Measurements from ENCODE around the gene RCCD1.
"Not testable (repeated sequence)": the region's sequence is repeated elsewhere in the genome, so short reads cannot be mapped to it uniquely, and the experiment has no call there.

RCCD1 gene, protein sequence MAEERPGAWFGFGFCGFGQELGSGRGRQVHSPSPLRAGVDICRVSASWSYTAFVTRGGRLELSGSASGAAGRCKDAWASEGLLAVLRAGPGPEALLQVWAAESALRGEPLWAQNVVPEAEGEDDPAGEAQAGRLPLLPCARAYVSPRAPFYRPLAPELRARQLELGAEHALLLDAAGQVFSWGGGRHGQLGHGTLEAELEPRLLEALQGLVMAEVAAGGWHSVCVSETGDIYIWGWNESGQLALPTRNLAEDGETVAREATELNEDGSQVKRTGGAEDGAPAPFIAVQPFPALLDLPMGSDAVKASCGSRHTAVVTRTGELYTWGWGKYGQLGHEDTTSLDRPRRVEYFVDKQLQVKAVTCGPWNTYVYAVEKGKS

DNA sequence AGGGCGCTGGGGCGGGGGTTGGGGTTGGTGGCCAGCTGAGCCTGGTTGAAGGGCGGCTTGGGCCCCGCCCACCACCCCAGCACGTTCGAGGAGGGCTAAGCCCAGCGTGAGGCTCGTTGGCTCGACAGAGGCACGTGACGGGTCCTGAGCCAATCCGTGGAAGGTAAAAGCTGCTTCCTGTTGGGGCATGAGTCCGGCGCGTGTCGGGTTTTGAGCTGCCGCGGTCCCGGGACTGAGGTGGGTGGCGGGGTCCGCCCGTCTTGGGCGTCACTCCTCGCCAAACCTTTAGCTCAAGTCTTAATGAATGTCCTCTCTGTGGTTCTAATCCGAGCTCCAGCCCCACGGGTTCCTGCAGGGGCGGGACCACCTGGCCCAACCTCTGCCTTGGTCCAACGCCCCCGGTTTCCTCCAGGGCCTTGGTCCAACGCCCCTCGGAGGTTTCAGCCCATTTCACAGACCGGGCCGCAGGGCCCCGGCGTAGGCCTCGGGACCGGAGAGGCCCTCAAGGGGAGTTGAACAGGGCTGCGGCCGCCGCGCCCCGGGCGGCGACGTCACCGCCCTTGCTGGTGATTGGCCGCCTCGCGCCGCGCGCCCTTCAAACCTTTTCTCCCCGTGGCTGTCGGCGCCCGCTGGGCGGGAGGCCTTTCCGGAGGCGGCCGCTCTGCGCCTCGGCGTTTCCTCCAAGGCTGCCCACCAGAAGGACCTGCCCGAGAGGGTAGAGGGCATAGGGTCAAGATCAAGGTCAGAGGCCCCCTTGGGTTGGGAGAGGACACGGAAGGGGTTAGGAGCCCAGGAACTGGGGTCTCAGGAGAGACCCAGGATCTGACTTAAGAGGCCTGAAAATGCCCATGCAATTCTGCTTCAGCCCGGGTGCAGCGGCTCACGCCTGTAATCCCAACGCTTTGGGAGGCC lies at the start of gene RCCD1:
RCCD1 (plus strand) TSS at position 173 of the 912 bp plus-strand sequence. CDS start 1,851 bp downstream, outside the sequence.
- H3K4me3 ChIP-seq (ENCODE audit: low read depth, low read length) = peak within 1 kb of the TSS; percentile 78
- H3K27me3 ChIP-seq (ENCODE audit: control insufficient read depth, insufficient read depth, low read length) = peaks cover 6% of the 10 kb centered on the region; the same call in 1 of the 2 replicates
- no peaks in the 10 kb centered on the region for H3K9me3 ChIP-seq (ENCODE audit: control insufficient read depth, insufficient read depth, low read depth, low read length)
- H3K4me1 ChIP-seq (ENCODE audit: control insufficient read depth, insufficient read depth, low read length) = peaks cover 14% of the 10 kb centered on the region
- peak within 1 kb of the TSS; percentile 97 for H3K27ac ChIP-seq (ENCODE audit: low read depth, low read length)
- peaks cover 42% of the 10 kb centered on the region for H3K36me3 ChIP-seq (ENCODE audit: control insufficient read depth, insufficient read depth, low read length)
- H3K9ac ChIP-seq (ENCODE audit: low read length) = peak within 1 kb of the TSS; percentile 93

DNA sequence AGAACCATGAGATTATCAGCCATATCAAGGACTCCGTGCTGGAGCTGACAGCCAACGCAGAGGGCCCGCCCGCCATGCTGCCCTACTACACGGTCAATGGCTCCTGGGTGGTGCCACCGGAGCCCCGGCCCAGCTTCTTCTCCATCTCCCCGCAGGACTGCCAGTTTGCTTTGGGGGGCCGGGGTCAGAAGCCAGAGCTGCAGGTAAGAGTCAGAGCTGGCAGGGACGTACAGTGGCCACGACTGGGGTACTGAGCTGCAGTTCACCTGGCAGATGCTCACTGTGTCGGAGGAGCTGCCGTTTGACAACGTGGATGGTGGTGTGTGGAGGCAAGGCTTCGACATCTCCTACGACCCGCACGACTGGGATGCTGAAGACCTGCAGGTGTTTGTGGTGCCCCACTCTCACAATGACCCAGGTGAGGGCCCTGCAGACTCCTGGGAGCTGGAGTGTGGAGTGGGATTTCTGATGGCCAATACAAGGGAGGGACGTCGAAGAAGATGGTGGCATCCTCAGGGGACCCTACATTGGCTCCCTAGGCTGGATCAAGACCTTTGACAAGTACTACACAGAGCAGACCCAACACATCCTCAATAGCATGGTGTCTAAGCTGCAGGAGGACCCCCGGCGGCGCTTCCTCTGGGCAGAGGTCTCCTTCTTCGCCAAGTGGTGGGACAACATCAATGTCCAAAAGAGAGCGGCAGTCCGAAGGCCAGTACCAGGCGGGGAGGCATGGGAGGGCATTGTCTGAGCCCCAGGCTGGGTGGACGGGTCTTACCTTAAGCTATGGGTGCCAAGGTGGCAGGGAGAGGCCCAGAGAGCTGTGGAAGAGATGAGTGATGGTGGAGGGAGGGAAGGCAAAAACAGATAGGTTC lies 49.1 kb upstream of the RCCD1 start:
- no peak overlapping the region for H3K9ac ChIP-seq (ENCODE audit: low read length)
- H3K4me1 ChIP-seq (ENCODE audit: control insufficient read depth, insufficient read depth, low read length) = peaks cover 12% of the 10 kb centered on the region
- no peak overlapping the region for H3K4me3 ChIP-seq (ENCODE audit: low read depth, low read length)
- no peak overlapping the region for H3K27ac ChIP-seq (ENCODE audit: low read depth, low read length)
- H3K36me3 ChIP-seq (ENCODE audit: control insufficient read depth, insufficient read depth, low read length) = peaks cover 37% of the 10 kb centered on the region
- H3K27me3 ChIP-seq (ENCODE audit: control insufficient read depth, insufficient read depth, low read length) = peaks cover 10% of the 10 kb centered on the region
- H3K9me3 ChIP-seq (ENCODE audit: control insufficient read depth, insufficient read depth, low read depth, low read length) = no peaks in the 10 kb centered on the region

- Histone ChIP-seq H3K27ac (ENCODE audit: low read depth, low read length) (no peak overlapping the region), H3K4me3 (ENCODE audit: low read depth, low read length) (no peak overlapping the region), H3K4me1 (ENCODE audit: control insufficient read depth, insufficient read depth, low read length) (peaks cover 12% of the 10 kb centered on the region), H3K27me3 (ENCODE audit: control insufficient read depth, insufficient read depth, low read length) (peaks cover 10% of the 10 kb centered on the region), H3K36me3 (ENCODE audit: control insufficient read depth, insufficient read depth, low read length) (peaks cover 45% of the 10 kb centered on the region), H3K9me3 (ENCODE audit: control insufficient read depth, insufficient read depth, low read depth, low read length) (no peaks in the 10 kb centered on the region), H3K9ac (ENCODE audit: low read length) (no peak overlapping the region)
These were observed 48.4 kb upstream of the RCCD1 start for GRCh38 chr15:90906181-90906849.

GRCh38 chr15:90907051-90907660 lies 47.5 kb upstream of the RCCD1 start:
- H3K4me1 ChIP-seq (ENCODE audit: control insufficient read depth, insufficient read depth, low read length) = peaks cover 7% of the 10 kb centered on the region
- H3K36me3 ChIP-seq (ENCODE audit: control insufficient read depth, insufficient read depth, low read length) = peaks cover 53% of the 10 kb centered on the region
- H3K27ac ChIP-seq (ENCODE audit: low read depth, low read length) = no peak overlapping the region
- no peaks in the 10 kb centered on the region for H3K9me3 ChIP-seq (ENCODE audit: control insufficient read depth, insufficient read depth, low read depth, low read length)
- H3K4me3 ChIP-seq (ENCODE audit: low read depth, low read length) = no peak overlapping the region
- H3K9ac ChIP-seq (ENCODE audit: low read length) = no peak overlapping the region
- H3K27me3 ChIP-seq (ENCODE audit: control insufficient read depth, insufficient read depth, low read length) = peaks cover 10% of the 10 kb centered on the region

- Histone ChIP-seq H3K27me3 (ENCODE audit: control insufficient read depth, insufficient read depth, low read length) (peaks cover 10% of the 10 kb centered on the region), H3K4me1 (ENCODE audit: control insufficient read depth, insufficient read depth, low read length) (peaks cover 7% of the 10 kb centered on the region), H3K27ac (ENCODE audit: low read depth, low read length) (no peak overlapping the region), H3K4me3 (ENCODE audit: low read depth, low read length) (no peak overlapping the region), H3K9ac (ENCODE audit: low read length) (no peak overlapping the region), H3K9me3 (ENCODE audit: control insufficient read depth, insufficient read depth, low read depth, low read length) (no peaks in the 10 kb centered on the region), H3K36me3 (ENCODE audit: control insufficient read depth, insufficient read depth, low read length) (peaks cover 61% of the 10 kb centered on the region)
These were observed 46.7 kb upstream of the RCCD1 start for GRCh38 chr15:90907838-90908507.

DNA sequence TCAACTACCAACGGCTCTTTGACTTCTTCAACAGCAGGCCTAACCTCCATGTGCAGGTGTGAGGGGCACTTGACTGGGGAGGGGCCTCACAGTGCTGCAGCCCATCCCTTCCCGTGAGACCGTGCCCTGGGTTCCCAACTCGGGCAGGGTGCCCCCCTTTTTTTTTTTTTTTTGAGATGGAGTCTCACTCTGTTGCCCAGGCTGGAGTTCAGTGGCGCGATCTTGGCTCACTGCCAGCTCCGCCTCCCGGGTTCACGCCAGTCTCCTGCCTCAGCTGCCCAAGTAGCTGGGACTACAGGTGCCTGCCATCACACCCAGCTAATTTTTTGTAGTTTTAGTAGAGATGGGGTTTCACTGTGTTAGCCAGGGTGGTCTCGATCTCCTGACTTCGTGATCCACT lies 45.2 kb upstream of the RCCD1 start:
- not testable (repeated sequence) for H3K4me3 ChIP-seq (ENCODE audit: low read depth, low read length); H3K27me3 ChIP-seq (ENCODE audit: control insufficient read depth, insufficient read depth, low read length); H3K27ac ChIP-seq (ENCODE audit: low read depth, low read length); H3K9ac ChIP-seq (ENCODE audit: low read length); H3K4me1 ChIP-seq (ENCODE audit: control insufficient read depth, insufficient read depth, low read length); H3K9me3 ChIP-seq (ENCODE audit: control insufficient read depth, insufficient read depth, low read depth, low read length)
- peaks cover 71% of the 10 kb centered on the region for H3K36me3 ChIP-seq (ENCODE audit: control insufficient read depth, insufficient read depth, low read length)

- Histone ChIP-seq H3K9ac (ENCODE audit: low read length) (no peak overlapping the region), H3K4me3 (ENCODE audit: low read depth, low read length) (no peak overlapping the region), H3K9me3 (ENCODE audit: control insufficient read depth, insufficient read depth, low read depth, low read length) (no peaks in the 10 kb centered on the region), H3K36me3 (ENCODE audit: control insufficient read depth, insufficient read depth, low read length) (peaks cover 69% of the 10 kb centered on the region), H3K27ac (ENCODE audit: low read depth, low read length) (no peak overlapping the region), H3K27me3 (ENCODE audit: control insufficient read depth, insufficient read depth, low read length) (no peaks in the 10 kb centered on the region), H3K4me1 (ENCODE audit: control insufficient read depth, insufficient read depth, low read length) (no peaks in the 10 kb centered on the region)
These were observed 44.7 kb upstream of the RCCD1 start for GRCh38 chr15:90909976-90910375.

DNA sequence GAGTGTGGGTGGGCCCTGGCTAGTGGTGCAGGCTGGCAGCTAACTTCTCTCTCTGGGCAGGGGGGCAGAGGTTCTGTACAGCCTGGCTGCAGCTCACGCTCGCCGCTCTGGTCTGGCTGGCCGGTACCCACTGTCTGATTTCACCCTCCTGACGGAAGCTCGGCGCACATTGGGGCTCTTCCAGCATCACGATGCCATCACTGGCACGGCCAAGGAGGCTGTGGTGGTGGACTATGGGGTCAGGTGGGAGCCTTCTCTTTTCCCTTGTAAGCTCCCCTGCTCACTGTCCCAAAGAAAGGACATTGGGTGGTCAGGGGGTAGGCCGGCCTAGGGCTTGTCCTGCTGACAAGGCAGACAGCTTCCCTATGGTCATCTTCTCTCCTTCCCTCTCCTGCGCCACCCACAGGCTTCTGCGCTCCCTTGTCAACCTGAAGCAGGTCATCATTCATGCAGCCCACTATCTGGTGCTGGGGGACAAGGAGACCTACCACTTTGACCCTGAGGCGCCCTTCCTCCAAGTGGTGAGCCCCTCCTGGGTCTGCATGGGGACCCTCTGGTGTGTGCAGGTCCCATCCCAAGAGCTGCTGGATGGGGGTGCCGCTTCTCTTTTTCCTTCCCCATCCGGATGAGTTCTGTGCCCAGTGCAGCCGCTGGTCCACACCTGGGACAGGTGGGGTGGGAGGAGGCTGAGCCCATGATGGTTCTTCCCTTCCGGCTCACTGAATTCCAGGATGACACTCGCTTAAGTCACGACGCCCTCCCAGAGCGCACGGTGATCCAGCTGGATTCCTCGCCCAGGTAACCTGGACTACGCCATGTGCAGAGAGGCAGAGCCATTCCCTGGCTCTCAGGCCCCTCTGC lies 44.0 kb upstream of the RCCD1 start:
- Histone ChIP-seq H3K9ac (ENCODE audit: low read length) (no peak overlapping the region), H3K4me3 (ENCODE audit: low read depth, low read length) (no peak overlapping the region)

GRCh38 chr15:90911302-90911623 lies 43.4 kb upstream of the RCCD1 start:
- Histone ChIP-seq H3K27me3 (ENCODE audit: control insufficient read depth, insufficient read depth, low read length) (no peaks in the 10 kb centered on the region), H3K9me3 (ENCODE audit: control insufficient read depth, insufficient read depth, low read depth, low read length) (no peaks in the 10 kb centered on the region), H3K4me3 (ENCODE audit: low read depth, low read length) (no peak overlapping the region), H3K4me1 (ENCODE audit: control insufficient read depth, insufficient read depth, low read length) (peaks cover 8% of the 10 kb centered on the region; the same call in 1 of the 2 replicates), H3K9ac (ENCODE audit: low read length) (no peak overlapping the region), H3K27ac (ENCODE audit: low read depth, low read length) (no peak overlapping the region), H3K36me3 (ENCODE audit: control insufficient read depth, insufficient read depth, low read length) (peaks cover 63% of the 10 kb centered on the region)

More for the DNA sequence above, 44.0 kb upstream of the RCCD1 start:
- H3K36me3 ChIP-seq (ENCODE audit: control insufficient read depth, insufficient read depth, low read length) = peaks cover 67% of the 10 kb centered on the region
- H3K27ac ChIP-seq (ENCODE audit: low read depth, low read length) = no peak overlapping the region
- peaks cover 3% of the 10 kb centered on the region; the same call in 1 of the 2 replicates for H3K4me1 ChIP-seq (ENCODE audit: control insufficient read depth, insufficient read depth, low read length)
- no peaks in the 10 kb centered on the region for H3K9me3 ChIP-seq (ENCODE audit: control insufficient read depth, insufficient read depth, low read depth, low read length)
- no peaks in the 10 kb centered on the region for H3K27me3 ChIP-seq (ENCODE audit: control insufficient read depth, insufficient read depth, low read length)
